ENCODE data around the gene BAMBI.

DNA sequence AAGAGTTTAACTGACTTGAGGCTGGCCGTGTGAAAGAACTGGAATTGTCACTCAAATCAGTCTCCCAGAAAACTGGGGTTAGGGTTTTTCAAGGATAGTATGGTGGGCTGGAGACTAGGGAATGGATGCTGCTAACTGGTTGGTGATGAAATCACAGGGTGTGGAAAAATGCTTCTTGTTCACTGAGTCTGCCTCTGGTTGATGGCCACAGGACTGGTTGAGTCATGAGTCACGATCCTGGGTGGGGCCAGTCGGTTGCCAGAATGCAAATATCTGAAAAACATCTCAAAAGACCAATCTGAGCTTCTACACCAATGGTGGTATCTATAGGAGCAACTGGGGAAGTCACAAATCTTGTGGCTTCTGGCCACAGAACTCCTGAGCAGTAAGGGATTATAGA is 16.3 kb upstream of the BAMBI start:
- no peak for TF ChIP-seq EZH2 (IDR thresholded peaks at IDR 0.05; ENCODE audit: low read depth)
- TF ChIP-seq, protein P1, sequence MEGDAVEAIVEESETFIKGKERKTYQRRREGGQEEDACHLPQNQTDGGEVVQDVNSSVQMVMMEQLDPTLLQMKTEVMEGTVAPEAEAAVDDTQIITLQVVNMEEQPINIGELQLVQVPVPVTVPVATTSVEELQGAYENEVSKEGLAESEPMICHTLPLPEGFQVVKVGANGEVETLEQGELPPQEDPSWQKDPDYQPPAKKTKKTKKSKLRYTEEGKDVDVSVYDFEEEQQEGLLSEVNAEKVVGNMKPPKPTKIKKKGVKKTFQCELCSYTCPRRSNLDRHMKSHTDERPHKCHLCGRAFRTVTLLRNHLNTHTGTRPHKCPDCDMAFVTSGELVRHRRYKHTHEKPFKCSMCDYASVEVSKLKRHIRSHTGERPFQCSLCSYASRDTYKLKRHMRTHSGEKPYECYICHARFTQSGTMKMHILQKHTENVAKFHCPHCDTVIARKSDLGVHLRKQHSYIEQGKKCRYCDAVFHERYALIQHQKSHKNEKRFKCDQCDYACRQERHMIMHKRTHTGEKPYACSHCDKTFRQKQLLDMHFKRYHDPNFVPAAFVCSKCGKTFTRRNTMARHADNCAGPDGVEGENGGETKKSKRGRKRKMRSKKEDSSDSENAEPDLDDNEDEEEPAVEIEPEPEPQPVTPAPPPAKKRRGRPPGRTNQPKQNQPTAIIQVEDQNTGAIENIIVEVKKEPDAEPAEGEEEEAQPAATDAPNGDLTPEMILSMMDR (conservative IDR thresholded peaks at IDR 0.05) = no peak

Data from PC-9 (cell line).